Measurements from ENCODE around the gene ALDH8A1. TPM values are rescaled to one million over a fixed set of nuclear protein-coding genes. Genes with fewer than 3 reads are reported as not detected.

The ALDH8A1 gene
- total RNA-seq, 1 experiment from 2014 or later = 0.83 TPM

DNA sequence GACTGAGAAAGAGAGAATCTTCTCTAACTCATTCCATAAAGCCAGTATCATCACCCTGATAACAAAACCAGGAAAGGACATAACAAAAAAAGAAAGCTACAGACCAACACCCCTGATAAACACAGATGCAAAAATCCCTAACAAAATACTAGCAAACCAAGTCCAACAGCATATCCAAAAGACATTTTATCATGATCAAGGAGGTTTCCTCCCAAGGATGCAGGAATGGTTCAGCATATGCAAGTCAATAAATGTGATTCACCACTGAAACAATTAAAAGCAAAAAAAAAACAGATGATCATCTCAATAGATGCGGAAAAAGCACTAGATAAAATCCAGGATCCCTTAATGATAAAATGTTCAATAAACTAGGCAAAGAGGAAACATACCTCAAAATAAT is 24.5 kb upstream of the ALDH8A1 start:
- ChIA-PET CTCF (no interaction called here), POLR2A (ENCODE audit: unreplicated experiment) (interaction anchor here (0.6 kb wide), 1 partner anchor 102 kb away, joined by 4 read pairs; no protein-coding TSS in a partner anchor)
- Histone ChIP-seq H3K9me2 (ENCODE audit: insufficient read depth) (no peaks in the 10 kb centered on the region; the same call in 1 of the 2 replicates), H3F3A (ENCODE audit: insufficient read depth, low read depth) (peaks cover 4% of the 10 kb centered on the region; the same call in 1 of the 2 replicates), H3K27me3 (ENCODE audit: insufficient read depth, low read depth) (no peaks in the 10 kb centered on the region), H3K4me3 (no peak overlapping the region), H3K36me3 (ENCODE audit: low read depth) (peaks cover 34% of the 10 kb centered on the region), H3K9me3 (ENCODE audit: insufficient read depth, low read depth) (no peaks in the 10 kb centered on the region), H3K27ac (no peak overlapping the region), H4K20me1 (ENCODE audit: insufficient read depth) (peaks cover 5% of the 10 kb centered on the region; the same call in 1 of the 2 replicates), H3K79me2 (ENCODE audit: low read depth) (no peaks in the 10 kb centered on the region), H2AFZ (no peak overlapping the region), H3K4me1 (replicated peaks; ENCODE audit: insufficient read depth) (no peaks in the 10 kb centered on the region), H3K4me2 (no peak overlapping the region)
- BruUV-seq (replicated peaks) = no TSS peak
- TF ChIP-seq, protein P1, sequence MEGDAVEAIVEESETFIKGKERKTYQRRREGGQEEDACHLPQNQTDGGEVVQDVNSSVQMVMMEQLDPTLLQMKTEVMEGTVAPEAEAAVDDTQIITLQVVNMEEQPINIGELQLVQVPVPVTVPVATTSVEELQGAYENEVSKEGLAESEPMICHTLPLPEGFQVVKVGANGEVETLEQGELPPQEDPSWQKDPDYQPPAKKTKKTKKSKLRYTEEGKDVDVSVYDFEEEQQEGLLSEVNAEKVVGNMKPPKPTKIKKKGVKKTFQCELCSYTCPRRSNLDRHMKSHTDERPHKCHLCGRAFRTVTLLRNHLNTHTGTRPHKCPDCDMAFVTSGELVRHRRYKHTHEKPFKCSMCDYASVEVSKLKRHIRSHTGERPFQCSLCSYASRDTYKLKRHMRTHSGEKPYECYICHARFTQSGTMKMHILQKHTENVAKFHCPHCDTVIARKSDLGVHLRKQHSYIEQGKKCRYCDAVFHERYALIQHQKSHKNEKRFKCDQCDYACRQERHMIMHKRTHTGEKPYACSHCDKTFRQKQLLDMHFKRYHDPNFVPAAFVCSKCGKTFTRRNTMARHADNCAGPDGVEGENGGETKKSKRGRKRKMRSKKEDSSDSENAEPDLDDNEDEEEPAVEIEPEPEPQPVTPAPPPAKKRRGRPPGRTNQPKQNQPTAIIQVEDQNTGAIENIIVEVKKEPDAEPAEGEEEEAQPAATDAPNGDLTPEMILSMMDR (conservative IDR thresholded peaks at IDR 0.05) = no peak
- no peak for TF ChIP-seq EZH2 (IDR thresholded peaks at IDR 0.05; ENCODE audit: low read depth)
- no peak for DNase-seq
- intact Hi-C loops (cut with micrococcal nuclease; ENCODE audit: unreplicated experiment) = no loop called here

DNA sequence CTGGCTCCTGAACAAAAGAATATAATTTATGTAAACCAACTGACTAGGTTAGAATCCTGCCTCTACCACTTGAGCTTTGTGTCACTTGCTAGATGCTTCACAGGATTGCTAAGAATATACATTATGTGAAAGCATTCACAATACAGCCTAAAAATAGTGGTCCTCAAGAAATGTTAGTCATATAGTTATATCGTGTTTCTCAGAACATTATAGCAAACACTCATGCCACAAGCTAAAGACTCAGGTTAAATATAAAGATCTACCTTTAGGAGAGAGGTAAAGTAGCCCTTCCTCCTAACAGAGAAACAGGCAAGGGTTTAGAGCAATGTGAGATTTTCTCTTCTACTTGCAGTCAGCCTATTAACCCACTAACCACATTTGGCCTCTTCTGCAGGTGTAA is 17.8 kb upstream of the ALDH8A1 start:
- no peak for DNase-seq
- no peak overlapping the region for H3K4me3 ChIP-seq
- no peaks in the 10 kb centered on the region for H3K9me3 ChIP-seq (ENCODE audit: insufficient read depth, low read depth)
- no peak overlapping the region for H2AFZ ChIP-seq
- H3K4me1 ChIP-seq (replicated peaks; ENCODE audit: insufficient read depth) = no peaks in the 10 kb centered on the region
- no peaks in the 10 kb centered on the region for H3K79me2 ChIP-seq (ENCODE audit: low read depth)
- H3K27ac ChIP-seq = no peak overlapping the region
- TF ChIP-seq, protein P1 (conservative IDR thresholded peaks at IDR 0.05) = no peak
- TF ChIP-seq EZH2 (IDR thresholded peaks at IDR 0.05; ENCODE audit: low read depth) = no peak
- H3K9me2 ChIP-seq (ENCODE audit: insufficient read depth) = no peaks in the 10 kb centered on the region
- H4K20me1 ChIP-seq (ENCODE audit: insufficient read depth) = peaks cover 5% of the 10 kb centered on the region; the same call in 1 of the 2 replicates
- intact Hi-C loops (cut with micrococcal nuclease; ENCODE audit: unreplicated experiment) = no loop called here
- POLR2A ChIA-PET (ENCODE audit: unreplicated experiment) = no interaction called here
- H3K4me2 ChIP-seq = no peak overlapping the region
- peaks cover 33% of the 10 kb centered on the region for H3K36me3 ChIP-seq (ENCODE audit: low read depth)
- H3F3A ChIP-seq (ENCODE audit: insufficient read depth, low read depth) = no peaks in the 10 kb centered on the region
- no peaks in the 10 kb centered on the region for H3K27me3 ChIP-seq (ENCODE audit: insufficient read depth, low read depth)
- CTCF ChIA-PET = interaction anchor here (0.6 kb wide), 1 partner anchor 483 kb away, joined by 11 read pairs; no protein-coding TSS in a partner anchor
- BruUV-seq (replicated peaks) = no TSS peak

DNA sequence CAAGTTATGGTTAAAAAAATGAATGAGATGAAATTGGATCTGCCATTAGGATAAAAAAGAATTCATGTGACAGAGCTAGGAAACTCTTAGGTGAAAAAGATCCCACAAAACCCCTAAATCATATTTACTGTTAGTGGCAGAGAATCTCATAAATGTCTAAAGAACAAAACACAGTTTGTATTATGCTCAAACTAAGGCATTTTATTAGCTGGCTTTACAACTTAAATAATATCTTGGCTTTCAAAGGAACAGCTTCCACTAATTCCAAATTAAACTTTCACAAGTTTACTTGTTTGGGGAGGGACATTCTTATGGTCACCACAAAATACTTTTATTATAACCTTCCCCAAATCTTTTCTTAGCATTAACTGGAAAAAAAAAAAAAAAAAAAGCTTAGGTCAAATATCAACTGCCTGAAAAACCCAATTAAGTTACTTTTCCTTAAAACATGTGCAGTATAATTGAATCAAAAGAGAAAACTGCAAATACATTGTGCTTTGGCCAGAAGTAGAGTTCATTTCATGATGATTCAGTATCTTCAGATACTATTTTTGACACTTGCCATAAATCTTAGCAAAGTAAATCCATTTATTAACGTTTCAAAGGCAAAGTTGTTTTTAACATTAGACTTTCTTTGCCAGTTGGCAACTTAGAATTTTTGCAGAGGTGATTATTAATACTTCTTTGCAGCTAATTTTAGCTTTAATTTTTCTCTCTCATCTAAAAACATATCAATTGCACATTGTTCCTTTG is 14.7 kb upstream of the ALDH8A1 start:
- BruUV-seq (replicated peaks) = no TSS peak
- H3K9me2 ChIP-seq (ENCODE audit: insufficient read depth) = no peaks in the 10 kb centered on the region
- H3K4me2 ChIP-seq = no peak overlapping the region
- no peaks in the 10 kb centered on the region for H3F3A ChIP-seq (ENCODE audit: insufficient read depth, low read depth)
- H3K79me2 ChIP-seq (ENCODE audit: low read depth) = no peaks in the 10 kb centered on the region
- H3K27me3 ChIP-seq (ENCODE audit: insufficient read depth, low read depth) = no peaks in the 10 kb centered on the region
- peaks cover 31% of the 10 kb centered on the region for H3K36me3 ChIP-seq (ENCODE audit: low read depth)
- no peaks in the 10 kb centered on the region; the same call in 1 of the 2 replicates for H4K20me1 ChIP-seq (ENCODE audit: insufficient read depth)
- no peak for DNase-seq
- H3K4me1 ChIP-seq (replicated peaks; ENCODE audit: insufficient read depth) = no peaks in the 10 kb centered on the region
- no peak for TF ChIP-seq EZH2 (IDR thresholded peaks at IDR 0.05; ENCODE audit: low read depth)
- TF ChIP-seq, protein P1 (conservative IDR thresholded peaks at IDR 0.05) = no peak
- intact Hi-C loops (cut with micrococcal nuclease; ENCODE audit: unreplicated experiment) = no loop called here
- no peak overlapping the region for H3K4me3 ChIP-seq
- no peak overlapping the region for H3K27ac ChIP-seq
- no peak overlapping the region for H2AFZ ChIP-seq
- H3K9me3 ChIP-seq (ENCODE audit: insufficient read depth, low read depth) = no peaks in the 10 kb centered on the region
- POLR2A ChIA-PET (ENCODE audit: unreplicated experiment) = interaction anchor here (0.7 kb wide), 1 partner anchor 32 kb away, joined by 6 read pairs; no protein-coding TSS in a partner anchor
- CTCF ChIA-PET = interaction anchor here (0.6 kb wide), 1 partner anchor 31 kb away, joined by 3 read pairs; no protein-coding TSS in a partner anchor
